ENCODE data around the gene RLF.

GRCh38 chr1:40243351-40243750 lies 82.2 kb downstream of the RLF start:
- TF ChIP-seq POLR2AphosphoS5 (IDR thresholded peaks at IDR 0.05): no peak
- no peak for TF ChIP-seq EP300 (IDR thresholded peaks at IDR 0.05)
- no peak for TF ChIP-seq CTCF (IDR thresholded peaks at IDR 0.05)
